Uterus (tissue), 2 donors: ENCODE data around the gene ITM2B.

Experiments used
- CTCF ChIP-seq, 4 experiments: fragments of 200-600 bp in 2 of 4; fragments of 450-650 bp in 2 of 4; sonication (generic) in 2 of 4; IDR thresholded peaks; one replicate each; pipeline ENCODE4 v1.5.1; 2016 to 2019; ENCODE audit warnings: antibody characterized with exemption in 4 of 4, mild to moderate bottlenecking in 2 of 4, moderate library complexity in 1 of 4
- POLR2A ChIP-seq, 2 donors: fragments of 450-650 bp; IDR thresholded peaks; one replicate each; pipeline ENCODE4 v1.6.1; 2016; ENCODE audit warnings: antibody characterized with exemption in 2 of 2, mild to moderate bottlenecking in 1 of 2, moderate library complexity in 1 of 2

DNA sequence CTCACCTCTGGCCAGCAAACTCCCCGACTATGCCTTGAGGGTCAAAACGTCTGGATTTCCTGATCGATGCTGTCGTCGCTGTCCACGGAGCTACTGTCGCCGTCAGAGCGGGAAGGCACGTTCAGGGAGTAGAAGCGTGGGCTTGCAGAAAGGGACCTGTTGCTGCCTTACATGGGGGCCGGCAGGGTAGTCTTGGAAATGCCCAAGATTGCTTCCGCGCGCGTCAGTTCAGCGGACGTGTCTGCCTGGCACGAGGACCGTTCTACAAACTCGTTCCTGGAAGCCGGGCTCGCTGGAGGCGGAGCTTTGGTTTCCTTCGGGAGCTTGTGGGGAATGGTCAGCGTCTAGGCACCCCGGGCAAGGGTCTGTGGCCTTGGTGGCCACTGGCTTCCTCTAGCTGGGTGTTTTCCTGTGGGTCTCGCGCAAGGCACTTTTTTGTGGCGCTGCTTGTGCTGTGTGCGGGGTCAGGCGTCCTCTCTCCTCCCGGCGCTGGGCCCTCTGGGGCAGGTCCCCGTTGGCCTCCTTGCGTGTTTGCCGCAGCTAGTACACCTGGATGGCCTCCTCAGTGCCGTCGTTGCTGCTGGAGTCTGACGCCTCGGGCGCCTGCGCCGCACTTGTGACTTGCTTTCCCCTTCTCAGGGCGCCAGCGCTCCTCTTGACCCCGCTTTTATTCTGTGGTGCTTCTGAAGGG lies 86.0 kb downstream of the ITM2B start:
- no peak for TF ChIP-seq CTCF (IDR thresholded peaks at IDR 0.05)
- TF ChIP-seq POLR2A (IDR thresholded peaks at IDR 0.05): no peak
